COLO829 (cell line): ENCODE measurements around the gene CPT1B.
"Not testable (repeated sequence)": the region's sequence is repeated elsewhere in the genome, so short reads cannot be mapped to it uniquely, and the experiment has no call there.

Source experiments
- DNase-seq: peaks from one replicate; pipeline ENCODE4 v3.0.0; 2012; ENCODE audit warnings: low spot score

Gene CPT1B

DNA sequence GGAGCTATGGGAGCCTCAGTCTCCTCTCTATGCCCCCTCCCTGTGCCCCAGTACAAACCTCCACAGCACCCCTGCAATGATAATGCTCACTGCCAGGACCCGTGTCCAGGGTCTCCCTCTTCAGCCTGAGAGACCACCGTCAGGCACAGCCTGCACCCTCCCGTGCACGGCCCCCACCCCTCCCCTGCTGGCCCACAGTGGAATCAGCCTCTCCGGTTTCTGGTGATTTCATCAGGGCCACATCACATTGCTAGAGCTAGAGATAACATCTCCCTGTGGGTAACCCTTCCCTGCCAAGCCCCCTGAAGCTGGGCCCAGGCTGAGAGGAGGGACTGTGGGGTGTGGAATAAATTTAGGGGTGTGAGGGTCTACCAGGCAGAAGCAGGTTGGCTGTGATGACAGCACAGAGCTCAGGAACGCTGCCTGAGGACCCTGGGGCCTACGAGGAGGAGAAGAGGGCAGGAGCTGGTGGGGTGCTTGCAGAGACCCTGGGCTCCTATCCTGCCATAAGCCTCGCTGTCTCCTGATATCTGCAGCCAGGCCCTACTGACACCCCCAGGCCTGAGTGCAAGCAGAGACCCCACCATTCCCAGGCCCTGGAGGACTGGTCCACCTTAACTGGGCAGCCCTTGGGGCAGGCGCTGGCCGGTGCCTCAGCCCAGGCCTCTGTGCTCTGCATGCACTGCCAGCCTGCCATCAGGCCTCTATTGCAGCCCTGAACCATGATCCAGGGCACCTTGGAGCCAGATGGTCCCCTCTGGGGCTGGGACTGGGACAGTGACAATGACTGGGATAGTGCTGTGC, 32.5 kb downstream of the CPT1B start, which contains the start of gene KLHDC7B:
Gene KLHDC7B, plus strand, starts transcription at position 378 of the 804 bp plus-strand sequence. Its CDS starts 345 bp downstream, at position 723.
- no peak for DNase-seq

DNA sequence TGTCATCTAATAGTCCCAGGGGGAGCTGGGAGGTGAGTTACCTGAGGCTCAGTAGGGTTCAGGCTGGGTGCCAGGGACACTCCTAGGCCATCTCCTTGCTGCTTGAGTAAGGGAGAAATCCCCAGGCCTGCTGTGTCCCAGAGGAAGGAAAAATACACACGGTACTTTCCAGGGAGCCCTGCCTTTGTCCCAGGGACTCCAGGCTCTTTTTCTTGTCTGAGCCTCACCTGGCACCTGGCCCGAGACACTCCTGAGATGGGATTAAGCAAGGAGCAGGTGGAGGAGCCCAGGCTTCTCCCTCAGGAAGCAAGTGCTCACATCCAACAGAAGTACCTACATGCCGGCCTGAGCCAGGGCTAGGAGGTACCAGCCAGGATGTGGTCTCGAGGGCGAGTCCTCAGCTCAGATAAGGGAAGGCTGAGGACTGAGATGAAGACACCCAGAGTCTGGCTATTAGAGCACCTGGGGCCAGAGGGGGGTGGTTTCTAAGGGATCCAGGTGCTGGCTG, 33.4 kb downstream of the CPT1B start:
- DNase-seq, result no peak

DNA sequence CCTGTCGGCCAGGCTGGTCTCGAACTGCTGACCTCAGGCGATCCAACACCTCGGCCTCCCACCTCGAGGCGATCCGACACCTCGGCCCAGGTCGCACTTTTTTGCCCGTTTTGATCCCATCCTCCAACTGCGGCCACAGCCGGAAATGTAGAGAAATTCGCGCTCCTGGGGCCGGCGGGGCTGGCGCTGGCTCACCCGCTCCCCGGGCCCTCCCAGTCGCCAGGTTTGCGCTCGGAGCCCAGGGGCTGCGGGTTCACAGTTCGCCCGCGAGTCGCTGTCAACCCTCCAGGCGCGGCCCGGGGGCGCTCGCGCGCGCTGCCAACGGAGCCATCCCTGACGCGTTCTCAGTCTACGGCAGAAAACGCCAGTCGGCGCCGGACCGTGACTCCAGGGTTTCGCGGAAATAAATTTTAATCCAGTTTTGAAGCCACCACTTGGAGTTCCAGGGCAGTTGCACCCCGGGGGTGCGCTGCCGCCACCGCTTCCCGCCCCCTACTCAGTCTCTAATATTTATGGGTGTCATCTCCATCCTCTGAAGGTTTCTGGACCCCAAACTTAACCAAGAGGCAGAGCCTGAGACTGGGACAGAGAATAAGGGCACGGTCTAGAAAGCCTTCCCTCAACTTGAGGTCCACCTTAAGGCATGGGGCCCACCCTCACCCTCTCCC, 34.0 kb downstream of the CPT1B start:
- DNase-seq, result no peak

DNA sequence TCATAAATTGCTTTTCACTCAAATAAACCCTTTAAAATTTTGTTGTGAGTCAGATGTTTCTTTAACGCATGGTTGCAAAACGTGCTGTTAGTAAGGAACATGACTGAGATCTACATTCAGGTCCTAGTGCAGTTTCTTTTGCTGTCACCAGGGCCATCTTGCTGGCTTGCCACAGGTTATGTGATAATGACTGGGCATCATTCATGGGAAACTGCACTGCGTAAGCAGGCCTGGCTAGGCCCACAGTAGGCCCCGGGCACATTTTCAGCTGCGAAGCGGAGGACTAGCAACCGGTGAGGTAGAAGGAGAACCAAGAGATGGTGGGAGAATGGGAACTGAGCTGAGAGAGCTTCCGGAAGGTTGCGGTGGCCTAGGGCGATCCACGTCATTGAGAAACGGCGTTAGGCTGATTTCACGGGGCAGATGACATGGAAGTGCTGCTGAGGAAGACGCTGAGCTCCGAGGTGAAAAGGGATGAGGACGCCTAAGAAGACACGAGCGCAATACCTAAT, 35.8 kb downstream of the CPT1B start:
- DNase-seq, result no peak

DNA sequence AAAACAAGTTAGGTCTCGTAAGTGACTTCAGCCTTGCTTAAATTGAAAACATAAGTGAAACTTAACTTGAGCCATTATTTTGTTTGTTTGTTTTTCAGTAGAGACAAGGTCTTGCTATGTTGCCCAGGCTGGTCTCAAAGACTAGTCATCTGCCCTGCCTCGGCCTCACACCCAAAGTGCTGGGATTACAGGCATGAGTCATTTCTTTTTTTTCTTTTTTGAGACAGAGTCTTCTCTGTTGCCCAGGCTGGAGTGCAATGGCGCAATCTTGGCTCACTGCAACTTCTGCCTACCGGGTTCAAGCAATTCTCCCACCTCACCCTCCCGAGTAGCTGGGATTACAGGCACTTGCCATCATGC, 36.6 kb downstream of the CPT1B start:
- DNase-seq, result peak; percentile 78

DNA sequence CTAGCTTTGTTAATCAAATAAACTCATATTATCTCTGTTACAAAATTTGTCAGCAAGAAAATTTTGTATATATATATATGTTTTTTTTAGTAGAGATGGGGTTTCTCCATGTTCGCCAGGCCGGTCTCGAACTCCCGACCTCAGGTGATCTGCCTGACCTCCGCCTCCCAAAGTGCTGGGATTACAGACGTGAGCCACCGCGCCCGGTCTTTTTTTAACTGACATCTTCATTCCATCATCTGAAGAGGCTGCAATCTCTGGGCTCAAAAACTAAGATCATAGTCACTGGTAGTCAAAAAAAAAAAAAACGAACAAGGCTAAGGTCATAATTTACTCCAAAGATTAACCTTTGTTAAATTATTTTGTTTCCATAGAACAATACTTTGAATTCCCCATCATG, 37.8 kb downstream of the CPT1B start:
- no peak for DNase-seq

DNA sequence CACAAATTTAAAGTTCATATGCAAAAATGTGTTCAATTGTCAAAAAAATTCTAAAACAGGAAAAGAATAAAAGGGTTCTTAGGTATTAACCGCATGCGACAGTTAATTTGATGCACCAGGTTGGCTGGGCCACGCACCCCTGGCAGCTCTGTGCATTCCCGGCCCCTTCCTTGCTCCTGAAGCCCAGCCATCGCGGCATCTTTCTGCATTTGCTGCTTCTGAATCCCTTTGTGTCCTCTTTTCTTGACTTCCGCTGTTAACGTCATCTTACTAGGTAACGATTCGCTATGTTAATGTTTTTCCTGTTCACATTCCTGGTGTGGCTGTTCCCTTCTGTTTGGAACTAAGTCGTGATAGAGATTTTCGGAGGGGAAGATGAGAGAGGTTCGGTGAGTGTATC, 40.5 kb downstream of the CPT1B start:
- DNase-seq, result no peak

DNA sequence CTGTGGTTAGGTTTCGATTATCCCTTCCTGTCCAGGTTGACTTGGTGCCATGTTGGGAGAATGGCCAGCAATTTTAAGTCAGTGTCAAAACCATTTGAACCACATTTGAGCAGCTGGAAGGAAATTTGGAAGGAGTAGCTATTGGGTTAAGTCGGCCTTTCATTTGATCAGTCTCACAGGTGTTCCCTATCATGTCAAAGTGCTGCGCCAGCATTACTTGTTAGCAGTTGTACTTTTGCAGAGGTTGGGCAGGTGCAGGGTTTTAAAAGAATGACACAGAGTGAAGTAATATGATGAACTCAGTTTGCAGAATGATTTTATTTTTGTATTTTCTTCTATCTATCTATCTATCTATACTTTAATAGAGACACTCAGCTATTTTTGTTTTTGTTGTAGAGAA, 42.0 kb downstream of the CPT1B start:
- no peak for DNase-seq

DNA sequence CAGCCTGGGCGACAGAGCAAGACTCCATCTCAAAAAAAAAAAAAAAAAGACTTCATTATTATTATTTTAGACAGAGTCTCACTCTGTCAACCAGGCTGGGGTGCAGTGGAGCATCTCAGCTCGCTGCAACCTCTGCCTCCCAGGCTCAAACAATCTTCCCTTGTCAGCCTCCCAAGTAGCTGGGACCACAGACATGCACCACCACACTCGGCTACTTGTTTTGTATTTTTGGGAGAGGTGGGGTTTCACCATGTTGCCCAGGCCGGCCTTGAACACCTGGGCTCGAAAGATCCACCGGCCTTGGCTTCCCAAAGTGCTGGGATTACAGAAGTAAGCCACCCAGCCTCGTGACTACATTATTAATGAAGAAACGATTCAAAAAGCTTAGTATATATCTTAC, 43.1 kb downstream of the CPT1B start:
- no peak for DNase-seq

DNA sequence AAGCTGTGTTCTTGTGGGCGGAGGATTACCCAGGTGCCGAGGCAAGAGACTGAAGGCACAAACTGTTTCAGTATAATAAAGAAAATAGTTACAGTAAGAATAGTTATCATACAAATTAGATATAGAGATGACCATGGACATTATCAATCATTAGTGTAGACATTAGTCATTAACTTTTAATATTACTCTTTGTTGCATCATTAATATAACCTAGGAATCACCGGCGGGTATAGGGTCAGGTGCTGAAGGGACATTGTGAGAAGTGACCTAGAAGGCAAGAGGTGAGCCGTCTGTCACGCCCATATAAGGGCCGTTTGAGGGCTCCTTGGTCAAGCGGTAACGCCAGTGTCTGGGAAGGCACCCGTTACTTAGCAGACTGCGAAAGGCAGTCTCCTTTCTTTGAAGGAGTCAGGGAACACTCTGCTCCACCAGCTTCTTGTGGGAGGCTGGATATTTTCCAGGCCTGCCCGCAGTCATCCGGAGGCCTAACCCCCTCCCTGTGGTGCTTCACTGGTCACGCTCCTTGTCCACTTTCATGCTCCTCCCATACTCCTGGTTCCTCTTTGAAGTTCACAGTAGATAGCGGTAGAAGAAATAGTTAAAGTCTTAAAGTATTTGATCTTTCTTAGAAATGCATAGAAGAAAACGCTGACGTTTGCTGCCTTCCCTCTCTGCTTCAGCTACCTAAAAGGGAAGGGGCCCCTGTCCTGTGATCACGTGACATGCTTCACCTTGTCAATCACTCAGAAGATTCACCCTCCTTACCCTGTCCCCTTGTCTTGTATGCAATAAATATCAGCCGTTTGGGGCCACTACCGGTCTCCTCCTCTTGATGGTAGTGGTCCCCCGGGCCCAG, 44.1 kb downstream of the CPT1B start:
- not testable (repeated sequence) for DNase-seq

DNA sequence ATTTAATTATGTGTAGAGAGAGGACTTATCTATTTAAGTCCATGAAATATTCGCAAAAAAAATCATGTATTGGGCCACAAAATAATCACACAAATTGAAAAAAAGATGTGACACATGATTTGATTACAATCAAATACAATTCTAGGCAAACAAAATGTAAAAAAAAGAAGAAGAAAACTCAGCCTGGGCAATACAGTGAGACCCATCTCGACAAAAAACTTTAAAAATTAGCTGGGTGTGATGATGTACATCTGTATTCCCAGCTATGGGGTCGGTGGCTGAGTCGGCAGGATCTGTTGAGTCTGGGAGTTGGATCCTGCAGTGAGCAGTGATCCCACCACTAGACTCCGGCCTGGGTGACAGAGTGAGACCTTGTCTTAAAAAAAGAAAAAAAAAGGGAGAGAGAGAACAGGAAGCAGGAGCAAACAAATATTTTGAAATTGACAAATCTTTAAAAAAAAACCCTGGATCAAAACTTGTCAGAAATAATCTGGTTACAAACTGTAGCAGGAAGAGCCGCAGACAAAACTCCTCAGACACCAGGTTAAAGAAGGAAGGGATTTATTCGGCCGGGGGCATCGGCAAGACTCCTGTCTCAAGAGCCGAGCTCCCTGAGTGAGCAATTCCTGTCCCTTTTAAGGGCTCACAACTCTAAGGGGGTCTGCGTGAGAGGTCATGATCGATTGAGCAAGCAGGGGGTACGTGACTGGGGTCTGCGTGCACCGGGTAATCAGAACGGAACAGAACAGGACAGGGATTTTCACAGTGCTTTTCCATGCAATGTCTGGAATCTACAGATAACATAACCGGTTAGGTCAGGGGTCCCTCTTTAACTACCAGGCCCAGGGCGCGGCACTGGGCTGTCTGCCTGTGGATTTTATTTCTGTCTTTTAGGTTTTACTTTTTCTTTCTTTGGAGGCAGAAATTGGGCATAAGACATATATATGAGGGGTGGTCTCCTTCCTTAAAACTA, 45.1 kb downstream of the CPT1B start:
- DNase-seq, result no peak

DNA sequence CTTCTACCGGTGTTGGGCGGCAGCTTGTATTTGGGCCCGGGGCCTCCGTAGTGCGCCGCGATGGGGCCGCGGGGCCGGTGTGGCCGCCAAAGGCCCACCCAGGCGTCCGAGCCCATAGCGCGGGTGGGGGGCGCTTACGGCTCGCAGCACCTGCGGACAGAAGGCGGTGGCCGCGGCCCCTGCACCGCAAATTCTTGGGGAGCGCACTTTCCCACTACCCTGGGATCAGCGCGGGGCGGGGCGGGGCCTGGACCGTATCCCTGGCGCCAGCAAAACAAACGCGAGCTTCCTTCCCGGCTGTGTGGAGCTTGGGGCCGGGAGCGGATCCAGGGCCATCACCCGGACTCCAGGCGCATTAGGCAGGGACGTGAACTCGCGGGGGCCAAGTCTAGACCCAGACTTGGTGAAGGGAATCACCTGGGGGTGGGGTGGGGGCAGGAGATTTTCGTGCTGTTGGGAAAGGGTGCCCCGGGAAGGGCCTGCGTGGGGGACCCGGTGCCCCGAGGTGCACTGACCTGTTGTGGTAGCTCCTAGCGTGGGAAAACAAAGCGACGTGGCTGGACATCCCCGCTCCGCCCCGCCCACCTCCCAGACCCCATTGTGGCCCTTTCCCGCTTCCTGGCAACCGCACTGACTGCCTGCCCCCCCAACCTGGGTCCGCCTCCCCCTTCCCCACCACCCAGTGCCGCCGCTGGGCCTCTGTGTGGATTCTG, 46.1 kb downstream of the CPT1B start:
- DNase-seq, result no peak

DNA sequence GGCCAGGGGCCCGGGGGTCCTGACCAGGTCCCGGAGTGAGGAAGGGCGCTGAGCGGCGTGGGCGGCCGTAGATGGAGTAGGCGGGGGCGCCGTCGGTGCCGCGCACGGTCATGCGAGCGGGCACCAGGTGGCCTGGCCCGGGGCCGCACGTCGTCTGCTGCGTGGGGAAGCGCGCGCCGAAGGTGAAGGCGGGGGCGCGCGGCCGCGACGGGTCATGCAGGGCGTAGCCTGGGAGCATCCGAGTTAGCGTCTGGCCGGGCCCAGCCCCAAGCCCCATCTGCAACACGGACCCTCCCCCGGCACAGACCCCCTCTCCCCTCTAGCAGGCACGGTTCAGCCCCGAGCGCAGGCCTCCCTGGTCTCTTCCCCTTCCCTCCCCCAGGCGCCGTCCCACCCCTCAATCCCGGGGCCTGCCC, 46.7 kb downstream of the CPT1B start:
- no peak for DNase-seq

DNA sequence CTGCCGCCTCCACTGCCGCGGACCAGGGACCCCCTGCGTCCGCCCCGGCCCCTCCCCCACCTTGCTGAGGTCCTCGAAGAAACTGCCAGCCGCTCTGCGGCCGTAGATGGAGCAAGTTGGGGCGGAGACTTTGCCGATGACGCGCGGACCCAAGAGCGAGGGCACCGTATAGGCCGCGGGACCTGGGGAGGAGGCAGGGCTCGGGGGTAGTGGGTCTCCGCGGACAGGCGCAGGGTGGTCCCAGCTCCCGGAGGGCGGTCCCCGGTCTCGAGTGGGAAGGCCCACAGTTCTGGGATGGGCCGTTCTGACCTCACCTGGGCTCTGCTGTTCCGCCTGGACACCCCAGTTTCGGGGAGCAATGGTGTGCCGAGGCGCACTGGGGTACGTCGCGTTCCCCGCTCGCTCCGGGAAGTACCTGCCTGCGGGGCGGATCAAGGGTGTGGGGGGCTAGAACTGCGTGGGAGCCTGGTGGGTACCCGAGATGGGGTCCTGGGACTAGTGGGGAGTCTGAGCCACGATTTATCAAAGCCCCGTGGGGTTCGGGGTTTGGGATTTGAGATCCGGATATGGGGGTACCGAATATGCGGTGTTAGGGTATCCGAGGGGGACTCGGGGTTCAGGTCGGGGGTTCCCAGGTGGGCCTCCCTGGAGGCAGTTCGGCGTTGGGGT, 47.2 kb downstream of the CPT1B start:
- DNase-seq, result no peak

DNA sequence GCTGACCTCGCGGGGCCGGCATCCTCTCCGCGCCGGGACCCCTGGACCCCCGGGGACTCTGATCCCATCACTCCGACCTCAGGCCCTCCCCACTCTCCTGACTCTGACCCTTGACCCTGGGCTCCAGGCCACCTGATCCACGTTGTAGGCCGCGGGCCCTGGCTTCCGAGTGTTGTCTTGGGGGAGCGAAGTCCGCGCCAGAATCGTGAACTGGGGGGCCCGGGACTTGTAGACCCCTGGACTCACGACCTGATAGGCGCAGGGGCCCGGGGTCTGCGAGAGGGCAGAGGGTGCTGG, 47.7 kb downstream of the CPT1B start:
- no peak for DNase-seq

DNA sequence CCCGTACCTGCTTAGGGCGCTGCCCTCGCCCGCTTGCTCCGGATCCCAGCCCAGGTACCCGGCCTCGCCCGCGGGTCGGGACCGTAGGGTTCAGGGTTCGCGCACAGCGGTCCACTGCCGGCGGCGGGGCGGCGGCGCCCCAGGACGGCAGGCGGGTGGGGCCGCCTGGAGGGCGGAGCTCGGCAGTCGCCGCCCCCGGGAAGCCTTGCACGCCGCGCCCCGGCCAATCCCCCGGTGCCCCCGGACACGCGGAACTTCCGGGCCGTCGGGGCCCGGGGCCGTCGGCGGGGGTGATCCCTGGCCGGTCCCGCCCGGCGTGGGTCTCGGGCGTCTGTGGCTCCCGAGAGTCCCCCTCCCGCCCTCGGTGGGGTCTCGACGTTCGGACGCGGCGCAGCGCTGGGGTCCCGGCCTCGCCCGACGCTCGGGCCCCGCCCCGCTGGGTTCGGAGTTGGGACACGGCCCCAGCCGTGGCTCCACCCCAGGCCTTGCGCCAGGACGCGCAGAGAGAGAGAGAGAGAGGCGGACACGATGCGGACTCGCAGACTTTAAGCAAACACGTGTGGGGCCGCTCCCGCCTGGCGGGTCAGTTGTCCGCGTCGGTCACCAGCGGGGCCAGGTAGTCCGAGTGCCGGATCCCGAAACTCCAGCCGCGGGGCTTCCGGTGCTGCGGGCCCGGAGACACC, 48.2 kb downstream of the CPT1B start, which contains the start of gene TYMP:
Gene TYMP, minus strand, starts transcription at position 116 of the 683 bp plus-strand sequence. CDS start 303 bp downstream, outside the sequence.
- no peak for DNase-seq

DNA sequence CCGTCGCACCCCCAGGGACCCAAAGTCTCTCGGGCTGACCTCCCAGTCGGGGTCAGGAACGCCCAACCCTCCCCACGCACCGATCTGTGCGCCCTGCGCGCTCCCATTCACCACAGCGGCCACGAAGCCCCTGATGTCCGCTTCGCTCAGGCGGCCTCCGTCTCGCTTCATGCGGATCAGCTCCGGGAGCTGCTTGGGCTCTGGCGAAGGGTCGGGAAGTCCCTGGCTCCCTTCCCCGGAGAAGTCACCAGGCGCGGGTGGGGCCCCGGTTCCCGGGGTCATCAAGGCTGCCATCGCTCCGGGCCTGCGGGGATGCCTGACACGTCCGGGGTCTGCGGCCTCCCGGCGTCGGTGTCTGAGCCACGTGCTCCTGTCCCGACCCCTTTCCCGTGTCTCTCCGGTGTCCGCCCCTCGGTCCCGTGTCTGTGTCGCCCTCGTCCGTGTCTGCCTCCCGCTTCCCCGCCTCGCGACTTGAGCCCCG, 48.8 kb downstream of the CPT1B start:
- no peak for DNase-seq

DNA sequence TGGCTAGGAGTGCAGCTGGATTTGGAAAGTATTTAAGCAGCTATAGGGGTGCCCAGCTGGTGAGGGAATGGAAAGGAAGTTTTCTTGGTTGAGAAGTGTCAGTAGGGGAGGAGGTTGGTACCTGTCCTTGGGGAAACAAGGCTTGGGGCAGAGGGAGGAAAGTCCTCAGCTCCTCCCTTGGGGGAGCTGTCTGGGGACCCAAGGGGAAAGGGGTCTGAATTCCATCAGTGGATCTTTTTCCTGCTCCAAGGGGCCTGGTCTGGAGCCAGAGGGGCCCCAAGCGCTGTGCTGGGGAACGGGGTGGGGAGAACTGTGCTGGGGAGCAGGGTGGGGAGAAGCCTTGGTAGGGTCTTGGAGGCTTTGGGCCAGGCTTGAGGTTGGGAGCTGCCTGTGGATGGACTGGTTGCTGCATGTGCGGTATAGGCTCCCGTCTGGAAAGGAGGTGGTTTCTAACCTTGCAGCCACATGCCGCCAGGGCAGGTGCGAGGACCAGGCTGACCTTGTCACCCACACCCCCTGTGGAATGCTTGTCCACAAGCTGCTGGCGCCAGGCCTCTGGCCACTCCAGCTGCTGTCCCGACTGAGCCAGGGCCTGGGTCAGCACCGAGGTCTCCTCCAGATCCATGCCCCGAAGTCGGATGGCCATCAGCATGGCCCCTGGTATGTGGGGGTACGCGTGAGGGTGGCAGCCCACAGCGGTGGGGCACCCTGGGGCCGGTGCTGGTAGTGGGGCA, 49.4 kb downstream of the CPT1B start:
- DNase-seq, result no peak
